SKM-1 (cell line): ENCODE results near the gene CA9.

Source experiments
- DNase-seq: peaks from one replicate; lab custom pipeline; 2025; ENCODE audit not compliant: unreplicated experiment; lab: John Stamatoyannopoulos, UW

CA9 gene

DNA sequence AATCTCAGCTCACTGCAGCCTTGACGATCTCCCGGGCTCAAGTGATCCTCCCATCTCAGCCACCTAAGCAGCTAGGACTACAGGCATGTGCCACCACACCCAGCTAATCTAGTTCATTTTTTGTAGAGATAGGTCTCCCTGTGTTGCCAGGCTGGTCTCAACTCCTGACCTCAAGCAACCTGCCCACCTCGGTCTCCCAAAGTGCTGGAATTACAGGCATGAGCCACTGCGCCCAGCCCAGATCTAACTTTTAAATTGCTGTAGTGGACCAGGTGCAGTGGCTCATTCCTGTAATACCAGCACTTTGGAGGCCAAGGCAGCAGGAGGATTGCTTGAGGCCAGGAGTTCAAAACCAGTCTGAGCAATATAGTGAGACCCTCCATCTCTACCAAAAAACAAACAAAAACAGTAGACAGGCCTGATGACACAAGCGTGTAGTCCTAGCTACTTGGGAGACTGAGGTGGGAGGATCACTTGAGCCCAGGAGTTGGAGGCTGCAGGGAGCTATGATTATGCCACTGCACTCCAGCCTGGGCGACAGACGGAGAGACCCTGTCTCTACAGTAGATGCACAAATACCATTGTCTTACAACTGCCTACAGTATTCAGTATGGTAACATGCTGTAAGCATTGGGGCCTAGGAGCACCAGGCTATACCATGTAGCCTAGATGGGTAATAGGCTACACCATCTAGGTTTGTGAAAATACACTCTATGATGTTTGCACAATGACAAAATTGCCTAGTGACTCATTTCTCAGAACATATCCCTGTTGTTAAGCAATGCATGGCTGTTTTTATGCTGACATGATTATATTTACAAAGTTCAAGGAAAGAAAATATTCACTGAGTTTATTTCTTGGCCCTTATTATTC, 21.5 kb upstream of the CA9 start:
- no peak for DNase-seq

GRCh38 chr9:35652829-35653209, 20.9 kb upstream of the CA9 start:
- DNase-seq: no peak

DNA sequence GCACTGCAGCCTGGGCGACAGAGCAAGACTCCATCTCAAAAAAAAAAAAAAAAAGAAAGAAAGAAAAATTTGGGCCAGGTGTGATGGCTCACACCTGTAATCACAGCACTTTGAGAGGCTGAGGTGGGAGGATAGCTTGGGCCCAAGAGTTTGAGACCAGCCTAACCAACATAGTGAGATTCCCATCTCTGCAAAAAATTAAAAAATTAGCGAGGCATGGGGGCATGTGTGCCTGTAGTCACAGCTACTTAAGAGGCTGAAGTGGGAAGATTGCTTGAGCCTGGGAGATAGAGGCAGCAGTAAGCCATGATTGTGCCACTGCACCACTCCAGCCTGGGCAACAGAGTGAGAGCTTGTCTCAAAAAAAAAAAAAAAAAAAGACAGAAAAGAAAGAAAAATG, 20.1 kb upstream of the CA9 start:
- no peak for DNase-seq

GRCh38 chr9:35656348-35656747, 17.4 kb upstream of the CA9 start:
- no peak for DNase-seq

DNA sequence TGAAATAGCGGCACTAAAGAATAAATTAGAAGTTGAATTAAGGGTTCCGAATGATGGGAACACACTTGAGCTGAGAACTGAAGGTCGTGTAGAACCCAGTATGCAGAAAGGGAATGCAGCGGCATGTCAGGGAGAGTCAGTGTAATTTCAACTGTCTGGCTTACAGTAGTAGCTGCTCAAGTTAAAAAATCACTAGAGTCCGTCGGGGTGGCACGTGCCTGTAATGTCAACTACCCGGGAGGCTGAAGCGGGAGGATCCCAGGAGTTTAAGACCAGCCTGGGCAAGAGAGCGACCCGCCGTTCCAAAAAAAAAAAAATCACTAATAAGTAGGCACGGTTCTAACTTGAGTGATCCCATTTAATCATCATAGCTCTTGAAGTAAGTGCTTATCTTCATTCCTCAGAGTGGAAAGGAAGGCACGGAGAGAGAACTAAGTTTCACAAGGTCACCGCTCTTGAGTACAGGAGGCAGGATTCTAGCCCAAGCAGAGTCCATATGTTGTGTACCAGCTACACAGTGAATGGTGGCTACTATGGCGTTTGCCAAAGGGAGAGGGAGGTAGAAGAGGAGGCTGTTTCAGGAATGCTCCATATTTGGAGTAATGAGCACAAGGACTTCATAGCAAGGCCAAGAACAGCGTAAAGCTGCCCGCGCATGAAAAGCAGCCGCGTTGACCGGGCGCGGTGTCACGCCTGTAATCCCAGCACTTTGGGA, 16.7 kb upstream of the CA9 start:
- no peak for DNase-seq

DNA sequence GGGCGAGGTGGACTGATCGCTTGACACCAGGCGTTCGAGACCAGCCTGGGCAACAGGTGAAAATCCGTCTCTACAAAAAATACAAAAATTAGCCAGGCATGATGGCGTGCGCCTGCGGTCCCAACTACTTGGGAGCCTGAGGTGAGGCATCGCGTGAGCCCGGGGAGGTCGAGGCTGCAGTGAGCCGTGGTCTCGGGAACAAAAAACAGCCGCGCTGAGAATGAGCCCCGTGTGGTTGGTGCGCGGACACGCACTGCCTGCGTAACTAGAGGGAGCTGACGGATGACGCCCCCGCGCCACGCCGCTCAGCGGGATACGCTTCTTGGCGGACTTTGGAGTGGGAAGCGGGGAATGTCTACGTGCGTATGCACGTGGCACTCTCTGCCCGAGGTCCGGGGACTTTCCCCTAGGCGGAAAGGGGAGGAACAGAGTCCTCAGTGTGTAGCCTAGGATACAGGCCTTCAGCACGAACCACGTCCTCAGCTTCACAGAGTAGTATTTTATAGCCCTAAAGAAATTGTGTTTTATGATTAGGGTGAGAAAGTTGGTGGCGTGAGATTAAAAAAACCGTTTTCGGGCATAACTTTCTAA, 16.1 kb upstream of the CA9 start, which contains the start of gene RMRP:
Gene RMRP, minus strand, starts transcription at position 474 of the 591 bp plus-strand sequence.
- DNase-seq: peak; percentile 97

DNA sequence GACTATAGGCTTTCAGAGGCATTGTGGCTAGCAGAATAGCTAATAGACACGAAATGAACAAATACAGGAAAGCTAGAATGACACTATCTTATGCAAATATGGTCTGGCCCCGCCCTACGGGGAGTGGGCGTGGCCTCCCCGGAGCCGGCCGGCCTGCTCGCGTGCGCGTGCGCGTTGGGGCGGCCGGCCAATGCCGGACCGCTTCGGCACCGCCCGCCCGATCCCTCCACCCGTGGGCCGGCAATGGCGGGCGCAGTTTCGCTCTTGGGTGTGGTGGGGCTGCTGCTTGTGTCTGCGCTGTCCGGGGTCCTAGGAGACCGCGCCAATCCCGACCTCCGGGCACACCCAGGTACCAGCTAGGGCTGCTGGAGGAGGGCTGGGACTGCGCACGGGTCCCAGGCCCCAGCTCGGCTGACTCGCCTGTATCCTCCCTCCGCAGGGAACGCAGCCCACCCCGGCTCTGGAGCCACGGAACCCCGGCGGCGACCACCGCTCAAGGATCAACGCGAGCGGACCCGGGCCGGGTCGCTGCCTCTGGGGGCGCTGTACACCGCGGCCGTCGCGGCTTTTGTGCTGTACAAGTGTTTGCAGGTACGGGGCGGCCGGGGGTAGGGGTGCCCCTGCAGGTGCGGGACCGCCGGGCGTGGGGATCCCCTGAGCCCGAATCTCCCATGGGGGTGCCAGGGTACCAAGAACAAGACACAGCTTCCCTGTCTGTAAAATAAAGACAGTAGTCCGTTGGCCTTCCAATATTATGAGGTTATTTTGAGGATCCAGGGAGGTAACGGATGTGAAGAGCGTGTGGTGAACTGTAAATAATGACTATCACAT, 15.4 kb upstream of the CA9 start, which contains the start of gene CCDC107:
Gene CCDC107, plus strand, starts transcription at position 156 of the 831 bp plus-strand sequence. Its CDS starts 88 bp downstream, at position 244.
- DNase-seq: peak; percentile 77

DNA sequence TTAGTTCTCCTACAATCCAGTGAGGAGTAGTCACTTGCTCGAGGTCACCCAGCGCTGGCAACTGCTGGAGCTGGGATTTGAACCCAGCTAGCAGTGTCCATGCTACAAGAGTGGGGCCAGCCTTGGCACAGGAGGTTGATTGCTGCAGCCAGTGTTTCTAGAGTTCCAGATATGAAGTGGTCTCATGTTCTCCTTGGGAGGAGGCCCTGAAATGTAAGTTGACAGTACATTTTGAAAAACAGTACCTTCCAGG, 14.8 kb upstream of the CA9 start:
- DNase-seq: no peak

- no peak for DNase-seq
Measured at GRCh38 chr9:35659340-35659739, 14.4 kb upstream of the CA9 start.

DNA sequence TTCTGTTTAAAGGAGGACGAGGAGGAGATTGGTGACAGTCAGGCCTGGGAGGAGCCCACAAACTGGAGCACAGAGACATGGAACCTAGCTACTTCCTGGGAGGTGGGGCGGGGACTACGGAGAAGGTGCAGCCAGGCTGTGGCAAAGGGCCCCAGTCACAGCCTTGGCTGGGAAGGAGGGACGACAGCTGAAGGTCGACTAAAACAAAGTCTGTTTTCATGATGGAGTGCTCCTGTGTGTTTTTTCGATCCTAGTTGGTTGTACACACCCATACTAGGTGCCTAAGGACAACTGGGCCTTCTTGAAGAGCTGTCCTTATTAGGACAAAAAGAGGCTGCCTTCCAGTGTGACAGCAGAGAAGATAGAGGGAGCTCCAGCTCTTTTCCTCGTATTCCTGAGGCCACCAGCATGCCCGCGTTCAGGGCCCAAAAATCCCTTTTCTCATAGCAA, 12.7 kb upstream of the CA9 start:
- DNase-seq: no peak

DNA sequence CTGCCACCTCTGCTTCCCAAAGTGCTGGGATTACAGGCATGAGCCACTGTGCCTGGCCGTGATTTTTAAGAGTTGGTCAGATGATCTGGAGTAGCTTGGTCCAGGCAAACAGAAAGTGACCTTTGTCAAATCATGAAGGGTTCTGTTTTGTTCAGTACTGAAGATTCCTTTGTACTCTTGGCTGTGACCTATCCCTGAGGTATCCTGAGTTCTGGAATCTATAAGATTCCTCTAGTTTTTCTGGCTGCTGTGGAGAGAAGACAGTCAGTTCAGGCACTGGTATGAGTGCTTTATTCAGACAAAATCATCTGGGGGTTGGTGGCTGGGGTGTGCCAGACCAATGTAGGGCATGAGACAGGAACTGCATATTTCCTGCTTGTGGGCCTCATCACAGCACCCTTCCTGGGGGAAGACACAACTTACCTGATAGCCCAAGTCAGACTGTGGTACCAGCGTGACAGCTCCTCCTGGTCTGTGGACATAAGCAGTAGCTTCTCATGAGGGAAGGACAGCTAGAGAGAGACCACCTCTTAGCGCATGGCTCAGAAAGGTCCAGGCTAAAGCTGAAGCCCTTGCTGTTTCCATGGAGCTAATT, 11.9 kb upstream of the CA9 start:
- DNase-seq: no peak

GRCh38 chr9:35662437-35662836, 11.3 kb upstream of the CA9 start:
- no peak for DNase-seq

GRCh38 chr9:35664531-35665470, 8.9 kb upstream of the CA9 start, which contains the start of gene ARHGEF39:
TSS of gene ARHGEF39 (minus strand) at chr9:35665195. CDS start at chr9:35665169, 26 bp downstream.
- DNase-seq: peak; percentile 77

- DNase-seq: no peak
Measured at GRCh38 chr9:35665471-35665818, 8.3 kb upstream of the CA9 start.

DNA sequence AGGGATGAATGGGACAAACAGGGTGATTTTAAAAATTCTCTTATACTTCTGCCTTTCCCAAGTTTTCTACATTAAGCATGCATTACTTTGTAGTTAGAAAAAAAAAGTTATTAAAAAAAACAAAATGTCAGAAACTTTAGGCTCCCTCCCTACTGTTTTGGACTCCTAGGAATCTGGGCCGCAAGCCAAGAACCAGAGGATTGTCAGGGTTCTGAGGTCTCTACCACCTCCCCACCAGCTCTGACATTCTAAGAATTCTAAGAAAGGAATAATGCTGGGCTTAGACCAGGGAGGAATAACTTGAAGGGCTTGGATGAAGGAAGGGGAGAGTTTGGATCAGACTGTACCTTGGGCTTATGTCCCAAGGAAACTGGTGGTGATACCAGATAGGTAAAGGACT, 7.7 kb upstream of the CA9 start:
- DNase-seq: no peak

DNA sequence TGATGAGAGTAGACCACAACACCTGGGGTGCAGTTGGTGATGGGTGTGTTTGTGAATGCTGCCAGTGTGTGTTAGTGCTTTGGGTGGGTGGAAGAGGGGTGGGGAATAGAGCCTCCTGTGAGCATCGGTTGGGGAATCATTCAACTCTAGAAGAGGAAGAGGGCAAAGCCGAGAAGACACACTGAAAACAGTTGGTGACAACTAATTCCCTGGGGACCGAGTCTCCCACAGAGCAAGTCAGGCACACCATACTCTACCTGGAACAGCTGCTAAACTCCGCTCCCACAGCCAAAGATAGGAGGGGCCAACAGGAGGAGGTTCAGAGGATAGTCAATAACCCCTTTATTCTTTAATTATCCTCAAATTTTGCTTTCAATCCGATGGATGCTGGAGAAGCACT, 7.2 kb upstream of the CA9 start:
- DNase-seq: no peak

- no peak for DNase-seq
Measured at GRCh38 chr9:35667939-35668338, 5.8 kb upstream of the CA9 start.

DNA sequence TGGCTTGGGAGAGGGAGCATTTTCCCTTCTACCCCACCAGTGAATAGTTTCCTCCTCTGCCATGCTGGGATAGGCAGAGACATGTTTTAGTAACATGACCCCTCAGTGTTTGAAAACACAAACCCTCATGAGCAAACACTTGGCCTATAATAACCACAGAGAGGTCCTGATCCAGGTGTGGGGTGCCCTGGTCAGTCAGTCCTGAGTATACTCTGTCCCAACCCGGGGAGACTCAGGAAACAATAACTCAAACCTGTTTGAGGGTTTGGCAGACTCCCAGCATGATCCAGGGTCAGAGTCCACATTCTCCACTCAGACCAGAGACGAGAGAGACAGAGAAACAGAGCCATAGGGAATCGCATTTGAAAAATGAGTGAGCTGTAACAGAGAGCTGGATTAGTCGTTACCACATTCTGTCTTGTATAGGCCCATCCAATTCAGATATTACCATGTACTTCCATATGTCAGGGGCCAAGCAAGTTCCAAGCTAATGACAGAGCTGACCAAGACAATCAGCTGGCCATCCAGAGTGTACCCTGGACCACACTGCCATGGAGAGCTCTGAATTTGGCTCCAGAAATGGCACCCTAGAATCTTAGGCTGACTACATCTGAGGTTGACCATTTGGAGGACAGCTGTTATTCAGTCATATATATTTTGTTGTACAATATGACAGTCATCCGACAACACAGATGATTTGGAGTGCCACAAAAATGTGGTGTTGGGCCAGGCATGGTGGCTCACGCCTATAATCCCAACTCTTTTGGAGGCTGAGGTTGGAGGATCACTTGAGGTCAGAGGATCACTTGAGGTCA, 4.2 kb upstream of the CA9 start:
- DNase-seq: no peak

GRCh38 chr9:35674025-35674361, 265 bp downstream of the CA9 start:
- DNase-seq: no peak
